Activated CD4-positive, CD25-positive, alpha-beta regulatory T cell treated with anti-CD3 and anti-CD28 coated beads, Interleukin-2, amount 50 U/mL, for 16 hours (primary cell): ENCODE data around the gene P2RX2.

Source experiments
- DNase-seq: peaks from one replicate; pipeline ENCODE4 v3.0.0-alpha.2; 2020; ENCODE audit warnings: low read depth, low spot score

The P2RX2 gene

GRCh38 chr12:132638541-132639408, 20.2 kb downstream of the P2RX2 start:
- DNase-seq = no peak

DNA sequence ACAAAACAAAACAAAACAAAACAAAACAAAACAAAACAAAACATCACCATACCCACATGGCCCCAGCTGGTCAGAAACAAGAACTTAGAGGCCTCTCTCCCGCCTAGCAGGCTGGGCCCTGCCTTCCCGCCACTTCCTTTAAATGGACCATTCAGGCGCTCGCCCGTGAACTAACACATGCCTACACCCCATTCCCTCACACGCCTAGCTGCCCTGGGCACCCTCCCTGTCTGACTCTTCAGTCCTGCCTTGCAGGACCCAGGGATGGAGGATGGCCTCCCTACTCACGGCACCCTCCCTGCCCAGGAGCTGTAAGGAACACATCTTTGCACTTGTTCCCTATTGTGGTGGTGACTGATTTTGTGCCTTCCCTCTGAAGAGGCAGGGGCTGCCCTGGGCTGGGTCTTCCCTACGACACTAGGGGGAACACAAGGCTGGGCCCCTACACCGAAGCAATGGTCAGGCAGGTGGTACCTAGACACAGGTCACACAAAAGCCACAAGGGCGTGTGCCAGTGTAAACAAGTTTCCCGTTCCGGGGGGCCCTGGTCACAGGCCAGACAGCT, 21.5 kb downstream of the P2RX2 start:
- no peak for DNase-seq

DNA sequence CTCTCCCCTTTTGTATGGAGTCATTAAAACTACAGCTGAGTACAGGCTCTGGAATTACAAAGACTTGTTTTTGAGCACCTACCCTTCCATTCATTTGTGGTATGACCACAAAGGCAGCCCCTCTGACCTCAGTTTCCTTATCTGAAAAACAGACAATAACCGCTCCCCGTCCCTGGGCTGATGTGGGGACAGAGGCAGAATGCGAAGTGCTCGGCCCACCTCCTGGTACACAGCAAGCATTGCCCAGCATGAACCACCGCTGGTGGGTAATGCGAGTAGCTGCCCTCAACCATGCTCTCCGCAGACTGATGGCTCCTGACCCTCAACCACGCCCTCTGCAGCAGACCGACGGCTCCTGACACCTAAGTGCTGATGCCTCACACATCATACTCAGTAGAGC, 22.4 kb downstream of the P2RX2 start:
- no peak for DNase-seq

GRCh38 chr12:132641811-132642650, 23.5 kb downstream of the P2RX2 start:
- DNase-seq = no peak

GRCh38 chr12:132642846-132643835, 24.6 kb downstream of the P2RX2 start:
- no peak for DNase-seq

DNA sequence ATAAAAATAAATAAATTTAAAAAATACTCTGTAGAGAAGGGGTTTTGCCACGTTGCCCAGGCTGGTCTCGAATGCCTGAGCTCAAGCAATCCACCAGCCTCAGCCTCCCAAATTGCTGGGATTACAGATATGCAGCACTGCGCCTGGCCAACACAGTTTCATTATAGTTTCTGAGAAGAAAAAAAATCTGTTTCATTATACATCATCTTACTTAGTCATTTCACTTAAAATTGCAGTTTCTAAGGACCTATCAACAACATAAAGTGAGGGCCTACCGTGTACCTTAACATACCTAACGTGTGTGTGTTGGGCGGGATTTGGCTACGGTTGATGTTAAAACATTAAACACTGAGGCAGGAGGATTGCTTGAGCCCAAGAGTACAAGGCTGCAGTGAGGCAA, 28.3 kb downstream of the P2RX2 start:
- no peak for DNase-seq

GRCh38 chr12:132647858-132648257, 29.3 kb downstream of the P2RX2 start:
- no peak for DNase-seq

GRCh38 chr12:132648616-132649225, 30.1 kb downstream of the P2RX2 start:
- DNase-seq = no peak

DNA sequence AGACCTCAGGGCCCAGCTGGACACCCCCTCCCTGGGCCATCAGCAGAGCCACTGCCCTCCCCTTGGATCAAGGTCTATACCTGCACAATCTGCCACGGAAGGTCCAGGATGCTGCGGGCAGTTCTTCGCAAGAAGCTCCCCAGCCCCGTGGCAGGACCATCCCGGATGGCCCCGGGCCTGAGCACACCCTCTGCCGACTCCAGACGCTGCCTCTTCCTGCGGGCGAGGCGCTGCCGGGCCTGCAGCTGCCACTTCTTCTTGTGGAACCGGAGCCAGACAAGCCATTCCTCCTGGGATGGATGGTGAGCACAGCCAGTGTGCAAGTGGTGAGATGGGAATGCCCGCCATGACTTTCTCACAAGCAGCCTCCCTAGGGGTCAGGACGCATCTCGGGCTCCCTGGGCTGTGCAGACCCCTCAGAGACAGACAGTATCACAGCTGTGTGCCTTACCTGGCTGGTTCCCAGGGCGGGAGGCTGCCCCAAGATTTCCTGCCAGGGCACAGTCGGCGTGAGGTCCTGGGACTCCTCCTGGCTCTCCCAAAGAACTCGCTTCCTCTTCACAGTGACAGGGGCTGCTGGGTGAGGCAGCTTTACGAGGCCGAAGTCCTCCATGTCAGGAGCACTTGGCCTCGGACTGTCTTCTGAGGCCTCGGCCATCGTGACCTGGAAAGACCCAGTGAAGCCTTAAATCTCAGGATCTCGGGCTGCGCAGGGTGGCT, 30.8 kb downstream of the P2RX2 start:
- no peak for DNase-seq

DNA sequence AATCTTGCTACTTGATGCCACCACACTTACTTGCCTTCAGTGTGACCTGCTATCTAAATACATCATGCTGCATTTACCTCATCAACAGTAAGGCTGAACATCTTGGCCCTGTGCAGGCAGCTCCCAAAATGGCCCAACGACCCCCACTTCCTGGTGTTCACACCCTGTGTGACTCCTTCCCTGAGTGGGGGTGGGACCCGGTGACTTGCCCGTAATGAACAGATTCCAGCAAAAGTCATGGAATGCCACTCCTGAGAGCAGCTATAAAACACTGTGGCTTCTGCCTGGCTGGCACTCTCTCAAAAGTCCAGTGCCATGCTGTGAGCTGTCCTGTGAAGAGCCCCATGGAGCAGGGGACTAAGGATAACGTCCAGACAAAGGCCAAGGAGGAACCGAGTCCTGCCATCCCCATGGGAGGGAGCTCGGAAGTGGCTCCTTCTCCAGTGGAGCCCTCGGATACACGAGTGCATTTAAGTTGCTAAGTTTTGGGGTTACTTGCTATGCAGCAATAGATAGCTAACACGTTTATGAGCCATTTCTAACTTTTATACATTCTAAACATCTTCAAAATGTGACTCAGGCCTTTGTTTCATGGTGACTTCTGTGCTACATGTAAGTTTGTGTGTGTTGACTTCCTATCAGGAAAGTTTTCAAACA, 33.0 kb downstream of the P2RX2 start:
- DNase-seq = no peak

DNA sequence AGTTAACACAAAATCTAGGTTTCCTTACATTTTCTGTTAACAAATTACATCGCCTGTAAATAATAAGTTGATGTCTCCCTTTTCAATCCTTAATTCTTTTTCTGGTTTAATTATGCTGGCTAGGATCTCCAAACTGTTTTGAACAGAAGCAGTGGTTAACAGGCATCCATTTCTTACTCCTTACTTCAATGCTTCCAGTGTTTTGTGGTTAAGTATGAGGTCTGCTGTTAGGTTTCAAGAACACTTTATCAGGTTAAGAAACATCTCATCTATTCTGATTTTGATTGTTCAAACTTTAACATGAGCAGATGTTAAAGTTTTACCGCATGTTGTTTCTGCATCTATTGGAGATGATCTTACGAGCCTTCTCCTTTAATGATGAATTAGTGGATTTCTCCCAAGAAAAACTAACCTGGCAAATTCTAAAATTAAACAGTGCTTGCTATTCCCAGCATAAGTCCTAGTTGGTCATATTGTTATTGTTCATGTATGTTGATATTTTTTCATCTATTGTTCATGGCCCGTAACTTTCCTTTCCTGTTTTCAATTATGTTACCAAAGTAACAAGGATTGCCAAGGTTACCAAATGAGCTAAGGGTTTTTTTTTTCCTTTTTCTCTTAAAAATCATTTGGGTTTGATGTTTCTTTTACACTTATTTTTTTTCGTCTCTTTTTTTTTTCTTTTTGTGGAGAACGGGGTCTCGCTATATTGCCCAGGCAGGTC, 35.2 kb downstream of the P2RX2 start:
- DNase-seq = no peak

DNA sequence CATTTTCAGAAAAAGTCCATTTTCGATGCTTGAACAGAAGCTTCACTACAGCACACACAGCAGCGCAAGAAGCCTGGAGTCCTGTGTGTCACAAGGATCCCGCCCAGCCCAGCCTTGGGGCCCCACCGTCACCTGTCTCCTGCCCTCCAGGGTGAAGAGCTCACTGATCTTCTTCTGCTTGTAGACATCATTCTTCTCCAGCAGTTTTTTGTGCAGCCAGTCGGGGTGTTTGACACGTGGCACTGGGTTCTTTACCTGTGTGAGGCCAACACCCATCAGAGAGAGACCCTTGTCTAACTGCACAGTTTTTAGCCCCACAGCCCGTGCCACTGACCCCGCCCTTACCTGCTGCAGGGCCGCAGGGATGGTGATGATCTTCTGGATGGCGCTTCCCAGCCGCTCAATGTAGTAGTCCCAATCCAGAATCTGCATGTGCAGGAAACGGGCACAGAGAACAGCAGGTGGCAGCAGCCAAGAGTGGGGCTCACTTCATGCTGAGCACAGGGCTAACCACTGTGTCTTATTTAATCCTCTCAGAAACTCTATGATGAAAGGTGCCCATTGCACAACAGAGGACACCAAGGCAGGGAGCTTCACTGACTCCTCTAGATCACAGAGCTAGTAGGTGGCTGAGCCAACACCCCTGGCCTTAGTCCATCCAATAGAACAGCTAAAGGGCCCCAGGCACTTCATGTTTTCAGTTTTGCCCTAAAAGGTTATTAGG, 38.6 kb downstream of the P2RX2 start:
- DNase-seq = no peak

DNA sequence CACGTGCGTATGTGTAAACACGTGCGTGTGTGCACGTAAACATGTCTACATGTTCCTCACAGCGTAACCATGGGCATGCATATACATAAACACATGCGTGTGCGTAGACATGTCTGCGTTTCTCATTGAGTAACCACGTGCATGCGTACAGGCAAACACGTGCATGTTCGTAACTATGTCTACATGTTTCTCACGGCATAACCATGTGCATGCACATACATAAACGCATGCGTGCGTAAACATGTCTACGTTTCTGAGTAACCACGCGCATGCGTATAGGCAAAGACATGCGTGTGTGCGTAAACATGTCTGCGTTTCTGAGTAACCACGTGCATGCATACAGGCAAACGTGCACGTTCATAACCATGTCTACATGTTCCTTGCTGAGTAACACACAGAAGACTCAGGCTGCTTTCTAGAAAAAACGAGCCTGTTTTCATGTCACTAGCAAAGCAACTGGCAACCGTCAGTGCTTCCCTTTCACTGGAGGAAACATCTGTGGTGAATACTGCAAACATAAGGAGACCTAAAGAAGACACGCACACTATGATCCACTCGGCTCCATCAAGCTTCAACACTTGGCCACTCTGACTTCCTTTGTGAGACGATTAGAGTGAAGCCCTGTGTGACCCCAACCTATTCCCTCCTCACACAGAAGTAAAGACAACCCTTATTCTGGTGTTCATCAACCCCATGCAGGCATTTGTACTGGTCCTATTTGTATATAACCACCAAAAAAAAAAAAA, 39.7 kb downstream of the P2RX2 start:
- no peak for DNase-seq

DNA sequence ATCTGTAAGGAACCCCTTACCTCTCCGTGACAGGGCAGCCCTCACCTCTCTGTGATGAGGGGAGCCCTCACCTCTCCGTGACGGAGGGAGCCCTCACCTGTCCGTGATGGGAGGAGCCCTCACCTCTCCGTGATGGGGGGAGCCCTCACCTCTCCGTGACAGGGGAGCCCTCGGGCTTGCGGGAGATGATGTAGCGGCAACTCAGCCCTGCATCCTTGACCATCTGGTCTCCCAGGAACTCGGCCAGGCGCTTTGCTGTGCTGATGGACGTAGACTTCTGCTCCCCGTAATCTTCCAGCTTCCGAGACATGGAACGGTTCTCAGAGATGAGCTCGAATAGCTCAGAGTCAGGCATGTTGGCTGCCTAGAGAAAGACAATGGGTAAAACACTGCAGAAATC, 40.6 kb downstream of the P2RX2 start:
- DNase-seq = no peak

- no peak for DNase-seq
Observed at GRCh38 chr12:132660052-132660451, 41.5 kb downstream of the P2RX2 start.

DNA sequence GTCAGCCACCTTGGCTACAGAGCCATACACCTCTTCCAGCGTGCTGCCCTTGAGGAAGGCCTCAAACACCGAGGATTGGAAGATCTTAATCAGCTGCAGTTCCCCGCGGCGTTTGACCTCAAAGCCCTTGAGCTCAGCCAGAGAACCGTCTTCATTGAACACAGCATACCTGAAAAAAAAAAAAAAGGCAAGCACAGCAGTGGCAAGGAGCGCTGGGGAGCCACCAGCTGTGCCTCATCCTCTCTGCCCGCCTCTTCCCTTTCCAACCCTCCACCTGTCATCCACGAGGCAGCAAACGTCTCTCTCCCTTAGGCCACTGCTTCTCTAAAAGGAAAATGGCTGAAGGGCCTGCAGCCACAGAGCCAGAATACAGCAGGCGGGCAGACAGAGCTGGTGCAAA, 42.4 kb downstream of the P2RX2 start:
- no peak for DNase-seq

DNA sequence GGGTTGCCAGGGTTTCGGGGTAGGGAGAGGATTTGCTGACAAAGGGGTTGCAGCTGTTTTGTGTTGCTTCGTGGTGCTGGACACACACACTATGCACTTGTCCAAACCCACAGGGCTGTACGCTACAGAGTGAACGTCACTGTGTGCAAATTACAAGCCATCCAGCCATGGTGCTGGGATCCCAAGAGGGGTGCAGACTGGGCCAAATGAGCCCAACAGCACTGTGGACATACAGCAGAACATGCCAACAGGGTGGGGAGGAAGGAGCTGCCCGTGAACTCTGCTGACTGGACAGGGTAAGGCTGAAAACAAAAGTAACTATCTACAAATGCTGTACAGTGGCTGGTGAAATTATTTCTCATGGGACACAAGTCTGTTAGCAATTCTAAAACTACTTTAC, 43.4 kb downstream of the P2RX2 start:
- DNase-seq = no peak
